ENCODE measurements around the gene FURIN.
"Not testable (repeated sequence)": the region's sequence is repeated elsewhere in the genome, so short reads cannot be mapped to it uniquely, and the experiment has no call there.

Gene FURIN

DNA sequence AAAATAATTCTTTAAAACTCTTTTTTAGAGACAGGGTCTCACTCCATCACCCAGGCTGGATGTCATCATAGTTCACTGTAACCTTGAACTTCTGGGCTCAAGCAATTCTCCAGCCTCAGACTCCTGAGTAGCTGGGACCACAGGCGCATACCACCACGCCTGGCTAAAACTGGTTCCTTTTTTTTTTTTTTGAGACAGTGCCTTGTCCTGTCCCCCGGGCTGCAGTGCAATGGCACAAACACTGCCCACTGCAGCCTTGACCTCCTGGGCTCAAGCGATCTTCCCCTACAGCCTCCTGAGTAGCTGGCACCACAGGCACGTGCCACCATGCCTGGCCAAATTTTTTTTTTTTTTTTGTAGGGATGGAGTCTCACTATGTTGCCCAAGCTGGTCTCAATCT is 23.7 kb upstream of the FURIN start:
- DNase-seq (ENCODE audit: low read depth) = no peak

- peak; percentile 29 for DNase-seq (ENCODE audit: low read depth)
Measured at GRCh38 chr15:90845201-90845949, 23.0 kb upstream of the FURIN start.

- DNase-seq (ENCODE audit: low read depth) = not testable (repeated sequence)
Measured at GRCh38 chr15:90849424-90849823, 19.0 kb upstream of the FURIN start.

DNA sequence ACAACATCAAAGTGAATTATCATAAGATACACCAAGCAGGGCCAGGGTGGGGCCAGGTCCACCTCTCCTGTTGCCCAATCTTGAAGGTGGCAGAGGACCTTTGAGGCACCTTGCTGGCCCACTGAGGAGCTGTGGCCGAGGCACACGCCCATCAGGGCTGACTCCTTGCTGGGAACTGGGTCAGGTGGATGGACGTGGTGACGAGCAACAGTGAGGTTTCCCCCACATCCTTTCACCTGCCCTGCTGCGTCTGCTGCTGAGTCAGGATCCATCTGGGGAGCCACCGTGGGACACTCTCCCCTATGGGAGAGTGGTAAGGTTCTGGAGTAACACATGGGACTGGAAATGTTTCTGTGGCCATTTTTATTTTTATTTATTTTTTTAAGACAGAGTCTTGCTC is 17.3 kb upstream of the FURIN start:
- peak; percentile 46 for DNase-seq (ENCODE audit: low read depth)

DNA sequence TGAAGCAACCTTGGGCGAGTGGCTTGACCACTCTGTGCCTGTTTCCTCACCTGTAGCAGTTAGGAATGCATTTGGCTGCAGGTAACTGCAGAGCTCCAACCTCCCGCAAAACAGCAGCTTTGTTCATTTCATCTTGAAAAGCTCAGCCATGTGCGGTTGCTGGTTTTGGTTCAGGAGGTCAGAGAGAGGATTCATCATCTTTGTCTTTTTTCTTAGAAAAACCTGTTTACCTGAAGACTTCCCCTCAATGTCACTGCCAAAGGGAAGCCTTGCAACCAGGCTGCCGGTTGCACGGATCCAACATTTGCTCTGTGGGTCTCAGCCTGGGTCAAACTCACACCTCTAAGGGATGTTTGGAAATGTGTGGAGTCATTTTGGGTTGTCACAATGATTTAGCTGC is 16.4 kb upstream of the FURIN start:
- DNase-seq (ENCODE audit: low read depth) = no peak

DNA sequence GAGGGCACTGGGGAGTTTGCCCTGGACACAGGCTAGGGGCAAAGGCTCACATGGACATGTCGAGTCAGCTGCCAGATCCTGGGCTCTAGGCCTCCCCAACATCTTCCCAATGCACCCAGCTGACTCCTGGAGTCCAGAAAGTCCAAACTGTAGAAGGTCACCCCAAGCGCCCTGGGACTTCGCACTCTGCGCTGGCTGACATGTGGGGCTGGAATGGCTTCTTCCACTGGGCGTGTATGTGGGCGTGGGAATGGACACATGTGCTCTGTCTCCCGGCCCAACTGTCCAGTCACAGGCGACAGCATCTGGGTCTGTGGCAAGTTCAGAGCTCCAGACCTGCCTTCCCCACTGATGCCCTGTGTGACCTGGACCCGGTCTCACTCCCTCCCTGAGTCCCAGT is 13.2 kb upstream of the FURIN start:
- no peak for DNase-seq (ENCODE audit: low read depth)

DNA sequence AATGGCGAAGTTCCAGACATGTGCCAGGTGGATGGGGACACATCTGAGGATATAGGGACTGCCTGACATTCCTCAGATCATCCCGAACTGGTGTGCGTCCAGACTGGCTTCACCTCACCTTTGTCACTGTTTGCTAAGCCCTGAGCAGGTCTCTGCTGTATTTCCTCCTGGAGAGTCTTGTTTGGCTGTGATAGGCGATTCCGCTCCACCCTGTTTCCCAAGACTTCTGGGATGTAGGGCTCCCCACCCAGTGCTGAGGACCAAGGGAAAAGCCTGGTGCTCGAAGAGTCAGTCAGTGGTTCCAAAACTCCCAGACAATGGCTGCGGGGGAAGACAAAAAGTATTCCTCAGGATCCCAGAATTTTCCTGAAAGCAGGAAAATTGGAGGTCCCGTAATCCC is 11.1 kb upstream of the FURIN start:
- DNase-seq (ENCODE audit: low read depth) = no peak

GRCh38 chr15:90857883-90858443 is 10.4 kb upstream of the FURIN start:
- no peak for DNase-seq (ENCODE audit: low read depth)

DNA sequence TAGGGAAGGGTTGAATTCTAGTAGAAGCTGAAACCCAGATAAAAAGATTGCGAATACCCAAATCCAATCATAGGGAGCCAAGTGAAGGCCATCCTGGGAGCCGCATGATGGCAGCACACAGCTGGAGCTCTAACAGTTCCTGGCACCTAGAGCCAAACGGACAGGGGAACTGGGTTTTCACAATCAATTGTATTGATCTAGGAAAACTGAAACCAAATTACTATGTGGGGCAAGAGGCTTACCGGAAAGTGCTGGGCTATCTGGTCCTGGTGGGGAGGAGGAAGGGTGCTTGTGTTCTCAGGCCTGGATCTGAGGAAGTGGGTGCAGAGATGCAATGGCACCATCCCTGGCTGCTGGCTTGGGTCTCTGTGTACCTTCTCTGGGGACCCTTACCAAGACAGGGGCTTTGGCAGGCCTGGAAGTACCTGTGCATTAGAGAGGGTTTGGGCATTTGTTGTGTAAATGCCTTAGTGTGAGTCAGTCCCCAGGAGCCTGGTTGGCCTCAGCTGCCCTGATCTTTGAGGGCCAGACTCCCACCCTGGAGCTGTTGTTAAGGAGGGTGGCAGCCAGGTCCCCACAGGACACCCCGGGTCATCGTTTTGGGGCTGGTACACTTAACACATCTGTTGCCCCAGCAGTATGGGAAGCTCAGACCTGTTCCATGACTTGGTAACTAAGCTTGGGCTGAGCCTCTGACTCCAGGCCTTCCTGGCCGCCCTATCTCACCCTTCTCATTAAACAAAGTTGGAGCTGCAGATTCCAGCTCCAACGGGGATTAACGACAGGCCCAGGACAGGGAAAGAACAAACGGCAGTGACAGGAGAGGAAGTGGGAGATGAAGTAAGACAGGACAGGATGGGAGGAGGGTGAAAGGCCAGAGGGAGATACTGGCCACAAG is 8.9 kb upstream of the FURIN start:
- no peak for DNase-seq (ENCODE audit: low read depth)

GRCh38 chr15:90860450-90860849 is 7.9 kb upstream of the FURIN start:
- no peak for DNase-seq (ENCODE audit: low read depth)

DNA sequence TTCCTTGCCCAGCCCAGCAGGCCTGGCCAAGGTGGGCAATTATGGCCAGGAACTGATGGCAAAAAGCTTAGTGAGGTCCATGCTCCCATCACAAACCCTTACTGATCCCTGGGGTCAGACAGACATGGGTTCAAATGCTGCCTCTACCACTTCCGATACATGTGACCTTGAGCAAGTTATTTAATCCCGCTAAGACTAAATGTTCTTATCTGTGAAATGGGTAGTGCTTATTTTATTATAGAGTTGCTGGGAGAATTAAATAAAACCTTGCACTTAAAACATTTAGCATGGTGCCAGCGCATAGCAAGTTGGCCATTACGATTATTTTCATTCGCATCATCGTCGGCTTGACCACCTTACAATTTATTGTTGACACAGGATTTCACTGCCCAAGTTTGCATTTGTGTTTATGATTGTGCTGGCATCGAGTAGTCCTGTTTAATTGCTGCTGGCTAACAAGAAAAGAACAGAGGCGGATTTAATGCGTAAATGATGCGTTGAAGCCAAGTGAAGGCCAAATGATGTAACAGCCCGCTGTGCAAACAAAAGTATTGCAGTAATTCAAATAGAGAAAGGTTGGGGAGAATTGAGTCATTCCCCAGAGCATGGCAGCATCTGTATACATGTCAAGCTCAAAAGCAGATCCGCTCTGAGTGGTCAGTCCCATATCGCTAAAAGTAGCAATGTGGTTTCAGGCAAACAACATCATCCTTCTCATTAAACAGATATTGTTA is 7.3 kb upstream of the FURIN start:
- no peak for DNase-seq (ENCODE audit: low read depth)

DNA sequence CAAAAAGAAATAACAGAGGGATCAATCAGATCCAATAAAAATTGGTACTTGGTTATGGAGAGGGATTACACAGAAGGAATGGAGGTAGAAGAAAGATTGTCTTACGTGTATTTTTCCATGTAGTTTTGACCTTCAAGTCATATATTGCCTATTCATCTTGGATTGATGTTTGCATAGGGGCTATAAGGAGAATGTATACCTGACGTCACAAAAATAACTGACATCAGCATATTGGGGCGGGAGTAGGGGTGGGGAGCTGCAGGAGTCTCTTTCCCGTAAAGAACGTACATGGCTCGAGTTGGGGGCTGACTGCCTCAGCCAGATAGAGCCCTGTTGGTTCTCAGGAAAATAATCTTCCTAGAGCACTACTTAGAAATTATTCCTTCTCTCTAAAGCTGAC is 5.9 kb upstream of the FURIN start:
- DNase-seq (ENCODE audit: low read depth) = no peak

- DNase-seq (ENCODE audit: low read depth) = no peak
Measured at GRCh38 chr15:90862964-90863778, 5.2 kb upstream of the FURIN start.

- no peak for DNase-seq (ENCODE audit: low read depth)
Measured at GRCh38 chr15:90863987-90864386, 4.4 kb upstream of the FURIN start.

DNA sequence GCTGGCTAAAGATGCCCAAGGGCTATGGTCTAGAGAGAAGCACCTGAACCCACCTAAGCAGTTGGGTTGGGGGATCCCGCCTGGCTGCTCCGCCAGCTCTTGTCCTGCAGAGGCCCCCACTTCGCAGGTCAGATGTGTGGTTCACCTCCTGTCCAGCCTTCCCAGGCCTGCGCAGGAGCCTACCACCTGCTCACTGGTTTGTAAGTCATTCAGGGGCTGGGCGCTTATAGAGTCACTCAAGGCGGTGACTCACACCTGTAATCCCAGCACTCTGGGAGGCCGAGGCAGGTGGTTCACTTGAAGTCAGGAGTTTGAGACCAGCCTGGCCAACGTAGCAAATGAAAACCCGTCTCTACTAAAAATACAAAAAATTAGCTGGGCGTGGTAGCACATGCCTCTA is 3.9 kb upstream of the FURIN start:
- no peak for DNase-seq (ENCODE audit: low read depth)

DNA sequence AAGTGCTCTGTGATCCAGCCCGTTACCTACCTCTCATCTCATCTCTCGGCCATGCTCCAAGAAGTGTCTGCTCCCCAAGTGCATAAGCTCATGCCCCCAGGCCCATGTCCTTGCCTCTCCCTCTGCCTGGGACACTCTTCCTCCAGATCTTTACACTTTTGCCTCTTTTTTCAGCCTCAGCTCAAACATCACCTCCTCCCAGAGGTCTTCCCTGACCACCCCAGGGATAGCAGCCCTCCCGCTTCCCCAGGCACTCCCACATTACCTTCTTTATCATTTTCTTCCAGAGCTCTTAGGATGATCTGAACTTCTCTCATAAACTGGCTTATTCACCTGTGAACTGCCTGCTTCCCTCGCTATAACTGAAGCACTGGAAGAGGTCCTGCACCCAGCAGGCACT is 2.7 kb upstream of the FURIN start:
- DNase-seq (ENCODE audit: low read depth) = no peak

- DNase-seq (ENCODE audit: low read depth) = no peak
Measured at GRCh38 chr15:90866161-90866715, 2.1 kb upstream of the FURIN start.

- DNase-seq (ENCODE audit: low read depth) = no peak
Measured at GRCh38 chr15:90866800-90867199, 1.6 kb upstream of the FURIN start.

DNA sequence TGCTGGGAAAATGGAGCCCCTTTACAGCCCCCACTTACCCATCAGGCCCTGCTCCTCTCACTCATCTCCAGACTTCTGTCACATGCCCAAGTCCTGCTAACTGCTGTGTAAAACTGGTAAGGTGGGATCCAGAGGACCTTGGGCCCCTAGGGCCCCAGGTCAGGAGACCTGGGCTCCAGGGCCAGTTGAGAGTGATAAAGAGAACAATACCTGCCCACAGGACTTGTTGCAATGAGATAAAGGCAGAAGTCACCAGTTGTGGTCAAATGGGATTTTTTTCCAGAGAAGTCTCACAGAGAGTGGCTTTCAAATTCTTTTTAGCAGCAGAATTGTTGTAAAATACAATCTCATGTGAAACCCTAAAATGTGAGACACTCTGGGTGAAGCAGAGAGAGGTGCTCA is 753 bp downstream of the FURIN start:
- DNase-seq (ENCODE audit: low read depth) = no peak

DNA sequence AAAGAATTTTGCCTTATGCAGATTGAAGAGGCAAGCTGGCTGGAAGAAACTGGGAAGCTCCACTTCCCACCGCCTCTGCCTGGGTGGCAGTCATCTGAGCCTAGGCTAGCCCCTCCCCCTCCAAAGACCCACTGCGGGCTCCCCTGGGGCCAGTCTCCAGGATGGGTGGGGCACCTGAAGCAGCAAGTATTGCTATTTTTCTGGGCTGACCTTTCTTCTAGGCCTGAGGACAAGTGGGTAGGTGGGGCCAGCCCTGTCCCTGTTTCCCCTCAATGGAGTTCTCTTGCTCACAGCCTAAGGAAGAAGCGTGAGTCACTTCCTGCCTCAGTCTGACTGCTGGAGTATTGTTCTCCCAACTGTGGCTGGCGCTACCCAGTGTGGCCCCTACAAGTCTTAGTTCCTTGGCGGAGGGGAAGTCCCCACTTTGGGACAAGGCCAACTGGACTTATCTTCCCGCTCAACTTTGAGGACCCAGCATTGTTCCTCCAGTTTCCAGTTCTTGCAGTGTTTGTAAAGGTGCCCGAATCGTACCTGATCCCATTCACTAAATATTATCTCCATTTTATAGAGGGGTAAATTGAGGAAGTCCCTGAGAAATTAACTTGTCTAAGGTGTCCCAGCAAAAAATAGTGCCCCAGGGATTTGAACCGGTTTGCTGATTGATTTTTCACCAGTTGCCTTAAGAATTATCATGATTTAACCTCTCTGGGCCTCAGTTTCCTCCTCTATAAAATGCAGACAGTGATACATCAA is 1.4 kb downstream of the FURIN start:
- no peak for DNase-seq (ENCODE audit: low read depth)
